Tibial nerve (tissue), 4 donors: Measurements from ENCODE around the gene USP35. TPM values are rescaled to one million over a fixed set of nuclear protein-coding genes. Genes with fewer than 3 reads are reported as not detected.

Experiments
- DNase-seq, 2 donors: peaks; one replicate each; pipeline ENCODE4 v3.0.0-alpha.2; 2019; ENCODE audit warnings: low spot score in 2 of 2
- H3K27ac ChIP-seq, 4 donors: fragments of 200-600 bp; sonication (generic) in 3 of 4; one replicate each; pipeline ENCODE4 v1.5.1; 2017 to 2019; ENCODE audit warnings: mild to moderate bottlenecking in 1 of 4
- H3K27me3 ChIP-seq, 2 donors: fragments of 200-600 bp; sonication (generic) in 1 of 2; one replicate each; pipeline versions ENCODE4 v1.5.1 to v1.6.0; 2017 to 2019
- H3K36me3 ChIP-seq, 3 donors: fragments of 200-600 bp; sonication (generic); one replicate each; pipeline ENCODE4 v1.5.1; 2018 to 2019
- H3K4me1 ChIP-seq, 4 donors: fragments of 200-600 bp; sonication (generic) in 3 of 4; one replicate each; pipeline ENCODE4 v1.5.1; 2017 to 2019
- H3K4me3 ChIP-seq, 4 donors: fragments of 200-600 bp; sonication (generic) in 3 of 4; one replicate each; pipeline ENCODE4 v1.5.1; 2017 to 2019; ENCODE audit warnings: mild to moderate bottlenecking in 1 of 4, moderate library complexity in 1 of 4
- H3K9me3 ChIP-seq, 4 donors: fragments of 200-600 bp; sonication (generic) in 3 of 4; one replicate each; pipeline ENCODE4 v1.5.1; 2017 to 2019
- CTCF ChIP-seq, 5 experiments: fragments of 200-600 bp in 3 of 5; fragments of 450-650 bp in 2 of 5; sonication (generic) in 3 of 5; IDR thresholded peaks; one replicate each; pipeline ENCODE4 v1.5.1; 2016 to 2019; ENCODE audit warnings: antibody characterized with exemption in 5 of 5, mild to moderate bottlenecking in 3 of 5, moderate library complexity in 2 of 5
- EP300 ChIP-seq, 2 donors: sonication (generic); formaldehyde crosslinking; IDR thresholded peaks; one replicate each; pipeline ENCODE4 v1.6.1; 2017; ENCODE audit warnings: antibody characterized with exemption in 2 of 2, mild to moderate bottlenecking in 1 of 2
- POLR2A ChIP-seq, 2 donors: fragments of 450-650 bp; IDR thresholded peaks; one replicate each; pipeline ENCODE4 v1.6.1; 2017; ENCODE audit warnings: antibody characterized with exemption in 2 of 2, mild to moderate bottlenecking in 2 of 2, moderate library complexity in 2 of 2
- WGBS, 2 donors: methylation state at CpG; one replicate each; pipeline ENCODE4 v1.1.5; 2018; 5-methylcytosine and 5-hydroxymethylcytosine counted together
- total RNA-seq, 4 donors: library from RNA; depleted of rRNA; stranded (reverse); fragments of >200 nt; gene quantifications; one replicate each; pipeline ENCODE4 v1.1.0, GENCODE V29; 2016

The USP35 gene
- total RNA-seq, 4 donors from 2014 or later = 10.9 to 23.1 (median 12.6) TPM

- Histone ChIP-seq H3K27me3 (no peaks in the 10 kb centered on the region), H3K36me3 (no peaks in the 10 kb centered on the region), H3K27ac (no peak overlapping the region), H3K4me1 (peaks cover 0 to 13% (median 0%) of the 10 kb centered on the region in 4 donors), H3K9me3 (no peaks in the 10 kb centered on the region), H3K4me3 (no peak overlapping the region)
- TF ChIP-seq POLR2A (IDR thresholded peaks at IDR 0.05) = no peak
- no peak for TF ChIP-seq CTCF (IDR thresholded peaks at IDR 0.05)
- no peak for TF ChIP-seq EP300 (IDR thresholded peaks at IDR 0.05)
- no peak for DNase-seq
Observed at GRCh38 chr11:78151804-78152203, 36.9 kb upstream of the USP35 start.

- no peak for DNase-seq
- H3K27me3 ChIP-seq = no peaks in the 10 kb centered on the region
- no peak overlapping the region for H3K4me3 ChIP-seq
- no peaks in the 10 kb centered on the region for H3K36me3 ChIP-seq
- TF ChIP-seq EP300 (IDR thresholded peaks at IDR 0.05) (no peak), CTCF (IDR thresholded peaks at IDR 0.05) (no peak), POLR2A (IDR thresholded peaks at IDR 0.05) (no peak)
- 38 to 54% methylated on average over 6 of the region's 6 CpGs for WGBS, 2 donors
- H3K27ac ChIP-seq = peak overlapping the region in 1 of 4 donors; percentile 3
- H3K9me3 ChIP-seq = no peaks in the 10 kb centered on the region
- H3K4me1 ChIP-seq = peaks cover 0 to 21% (median 0%) of the 10 kb centered on the region in 4 donors
Observed at GRCh38 chr11:78156127-78156844, 32.4 kb upstream of the USP35 start.

- Histone ChIP-seq H3K36me3 (no peaks in the 10 kb centered on the region), H3K9me3 (no peaks in the 10 kb centered on the region), H3K4me1 (peaks cover 0 to 35% (median 0%) of the 10 kb centered on the region in 4 donors), H3K27me3 (no peaks in the 10 kb centered on the region), H3K27ac (peak overlapping the region in 2 of 4 donors; percentile 57 to 72), H3K4me3 (no peak overlapping the region)
- no peak for TF ChIP-seq EP300 (IDR thresholded peaks at IDR 0.05)
- TF ChIP-seq CTCF (IDR thresholded peaks at IDR 0.05) = no peak
- no peak for TF ChIP-seq POLR2A (IDR thresholded peaks at IDR 0.05)
- no peak for DNase-seq
- 35 to 38% methylated on average over 6 of the region's 6 CpGs for WGBS, 2 donors
Observed at GRCh38 chr11:78158987-78159652, 29.6 kb upstream of the USP35 start.

GRCh38 chr11:78160557-78160956 is 28.2 kb upstream of the USP35 start:
- H3K4me1 ChIP-seq = peaks cover 0 to 37% (median 0%) of the 10 kb centered on the region in 4 donors
- no peak for DNase-seq
- 100% methylated on average over 1 of the region's 1 CpG for WGBS, 2 donors
- TF ChIP-seq CTCF (IDR thresholded peaks at IDR 0.05) (no peak), POLR2A (IDR thresholded peaks at IDR 0.05) (no peak), EP300 (IDR thresholded peaks at IDR 0.05) (no peak)
- H3K36me3 ChIP-seq = no peaks in the 10 kb centered on the region
- H3K27me3 ChIP-seq = no peaks in the 10 kb centered on the region
- H3K9me3 ChIP-seq = no peaks in the 10 kb centered on the region
- no peak overlapping the region for H3K27ac ChIP-seq
- H3K4me3 ChIP-seq = no peak overlapping the region

- no peak for TF ChIP-seq EP300 (IDR thresholded peaks at IDR 0.05)
- TF ChIP-seq CTCF (IDR thresholded peaks at IDR 0.05) = no peak
- no peak for TF ChIP-seq POLR2A (IDR thresholded peaks at IDR 0.05)
- Histone ChIP-seq H3K27me3 (no peaks in the 10 kb centered on the region), H3K4me3 (no peak overlapping the region), H3K9me3 (no peaks in the 10 kb centered on the region), H3K27ac (no peak overlapping the region), H3K36me3 (no peaks in the 10 kb centered on the region), H3K4me1 (peaks cover 0 to 35% (median 0%) of the 10 kb centered on the region in 4 donors)
- DNase-seq = no peak
- 93 to 96% methylated on average over 2 of the region's 2 CpGs for WGBS, 2 donors
Observed at GRCh38 chr11:78161346-78161745, 27.4 kb upstream of the USP35 start.
